ENCODE results near the gene EGF.
A peak's percentile ranks its signal among the peaks of the same experiment; 100 is the strongest.

EGF gene

DNA sequence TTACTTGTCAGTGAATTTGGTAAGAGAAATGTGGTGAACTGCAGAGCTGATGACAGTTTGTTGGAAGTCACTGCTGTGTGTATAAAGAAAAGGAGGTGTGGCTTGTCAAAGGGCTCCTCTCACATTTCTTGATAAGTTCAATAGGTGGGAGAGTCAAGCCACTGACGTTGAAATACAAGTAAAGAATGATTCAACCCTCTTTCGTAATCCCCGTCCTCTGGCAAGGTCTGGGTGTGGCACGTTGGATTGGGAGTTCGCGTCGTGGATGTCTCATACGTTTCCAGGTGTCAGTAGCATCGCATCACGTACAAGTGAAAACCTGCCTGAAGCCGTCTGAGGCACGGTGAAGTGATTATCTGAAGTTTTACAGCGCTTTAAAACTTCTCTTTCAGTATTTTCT is 76.4 kb downstream of the EGF start:
- no peak for DNase-seq (ENCODE audit: low read depth)
- TF ChIP-seq, protein P1, sequence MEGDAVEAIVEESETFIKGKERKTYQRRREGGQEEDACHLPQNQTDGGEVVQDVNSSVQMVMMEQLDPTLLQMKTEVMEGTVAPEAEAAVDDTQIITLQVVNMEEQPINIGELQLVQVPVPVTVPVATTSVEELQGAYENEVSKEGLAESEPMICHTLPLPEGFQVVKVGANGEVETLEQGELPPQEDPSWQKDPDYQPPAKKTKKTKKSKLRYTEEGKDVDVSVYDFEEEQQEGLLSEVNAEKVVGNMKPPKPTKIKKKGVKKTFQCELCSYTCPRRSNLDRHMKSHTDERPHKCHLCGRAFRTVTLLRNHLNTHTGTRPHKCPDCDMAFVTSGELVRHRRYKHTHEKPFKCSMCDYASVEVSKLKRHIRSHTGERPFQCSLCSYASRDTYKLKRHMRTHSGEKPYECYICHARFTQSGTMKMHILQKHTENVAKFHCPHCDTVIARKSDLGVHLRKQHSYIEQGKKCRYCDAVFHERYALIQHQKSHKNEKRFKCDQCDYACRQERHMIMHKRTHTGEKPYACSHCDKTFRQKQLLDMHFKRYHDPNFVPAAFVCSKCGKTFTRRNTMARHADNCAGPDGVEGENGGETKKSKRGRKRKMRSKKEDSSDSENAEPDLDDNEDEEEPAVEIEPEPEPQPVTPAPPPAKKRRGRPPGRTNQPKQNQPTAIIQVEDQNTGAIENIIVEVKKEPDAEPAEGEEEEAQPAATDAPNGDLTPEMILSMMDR (IDR thresholded peaks at IDR 0.05; ENCODE audit: insufficient read depth, low read depth, low read length, missing control alignments): no peak
- H3K4me3 ChIP-seq (ENCODE audit: low read depth, low read length): no peak overlapping the region

DNA sequence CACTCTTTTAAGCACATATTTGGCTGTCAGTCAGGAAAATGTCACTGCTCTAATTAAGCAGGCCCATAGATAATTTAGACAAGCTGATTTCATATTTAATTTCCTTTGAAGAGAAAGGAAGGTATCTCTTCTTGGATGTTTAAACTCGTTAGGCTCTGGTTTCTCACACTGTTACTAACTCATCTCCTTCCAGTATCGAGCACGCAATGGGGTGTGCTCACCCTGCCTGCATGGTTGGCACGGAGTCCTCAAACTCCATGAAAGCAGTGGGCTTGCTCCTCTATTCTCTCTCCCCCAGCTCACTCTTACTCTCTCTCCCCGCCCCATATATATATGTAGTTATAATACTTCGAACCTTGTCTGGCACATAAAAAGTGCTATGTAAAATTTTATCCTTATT is 76.9 kb downstream of the EGF start:
- DNase-seq (ENCODE audit: low read depth): no peak
- no peak overlapping the region for H3K4me3 ChIP-seq (ENCODE audit: low read depth, low read length)
- TF ChIP-seq, protein P1 (IDR thresholded peaks at IDR 0.05; ENCODE audit: insufficient read depth, low read depth, low read length, missing control alignments): no peak

DNA sequence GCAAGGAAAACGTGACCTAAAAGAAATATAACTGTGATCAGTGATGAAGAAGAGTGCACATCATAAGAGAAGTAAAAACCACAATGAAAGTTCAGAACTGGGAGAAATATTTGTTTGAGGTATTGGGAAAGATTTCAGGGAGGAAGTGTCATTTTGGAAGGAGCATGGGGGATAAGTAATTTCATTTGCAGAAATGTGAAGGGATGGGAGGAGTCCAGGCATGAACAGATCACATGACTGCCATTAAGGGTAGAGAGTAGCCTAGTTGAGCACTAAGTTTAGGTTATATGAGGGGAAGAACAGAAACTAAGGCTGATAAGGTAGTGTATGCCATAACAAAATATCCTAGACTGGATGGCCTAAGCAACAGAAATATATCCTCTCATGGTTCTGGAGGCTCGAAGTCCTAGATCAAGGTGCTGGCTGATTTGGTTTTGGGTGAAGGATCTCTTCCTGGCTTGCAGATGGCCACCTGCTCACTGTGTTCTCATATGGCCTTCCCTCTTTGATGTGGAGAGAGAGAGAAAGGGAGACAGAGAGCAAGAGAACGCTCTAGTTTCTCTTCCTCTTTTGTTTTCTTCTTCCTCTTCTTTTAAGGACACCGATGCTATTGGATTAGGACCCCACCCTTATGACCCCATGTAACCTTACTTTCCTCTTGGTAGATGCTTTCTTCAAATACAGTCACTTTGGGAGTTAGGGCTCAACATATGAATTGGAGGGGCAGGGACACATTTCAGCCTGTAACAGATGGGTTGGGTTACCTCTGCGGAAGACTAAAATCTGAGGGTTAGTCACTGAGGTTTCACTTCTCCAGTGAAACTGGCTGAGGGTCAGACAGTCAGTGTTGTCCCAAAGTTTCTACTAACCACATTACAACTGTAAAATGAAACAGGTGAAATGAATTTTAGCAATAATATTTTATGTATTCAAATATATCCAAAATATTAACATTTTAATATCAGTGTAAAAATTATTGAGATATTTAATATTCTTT is 77.9 kb downstream of the EGF start:
- peak; percentile 89 for DNase-seq (ENCODE audit: low read depth)
- no peak overlapping the region for H3K4me3 ChIP-seq (ENCODE audit: low read depth, low read length)
- TF ChIP-seq, protein P1 (IDR thresholded peaks at IDR 0.05; ENCODE audit: insufficient read depth, low read depth, low read length, missing control alignments): no peak

DNA sequence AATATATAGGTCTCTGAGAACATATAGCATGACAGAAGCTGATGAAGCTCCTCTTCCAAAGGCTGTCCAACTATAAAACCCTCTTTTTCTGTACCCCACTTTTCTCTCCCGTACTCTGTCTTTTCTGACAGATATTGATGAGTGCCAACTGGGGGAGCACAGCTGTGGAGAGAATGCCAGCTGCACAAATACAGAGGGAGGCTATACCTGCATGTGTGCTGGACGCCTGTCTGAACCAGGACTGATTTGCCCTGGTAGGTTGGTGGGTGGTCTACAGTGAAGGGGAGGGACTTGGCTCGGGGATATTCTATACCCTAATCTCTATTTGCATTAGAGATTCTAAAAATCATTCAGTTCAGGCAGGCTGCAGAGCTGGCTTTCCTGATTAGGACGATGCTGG is 80.4 kb downstream of the EGF start:
- TF ChIP-seq, protein P1 (IDR thresholded peaks at IDR 0.05; ENCODE audit: insufficient read depth, low read depth, low read length, missing control alignments): no peak
- DNase-seq (ENCODE audit: low read depth): no peak
- no peak overlapping the region for H3K4me3 ChIP-seq (ENCODE audit: low read depth, low read length)

DNA sequence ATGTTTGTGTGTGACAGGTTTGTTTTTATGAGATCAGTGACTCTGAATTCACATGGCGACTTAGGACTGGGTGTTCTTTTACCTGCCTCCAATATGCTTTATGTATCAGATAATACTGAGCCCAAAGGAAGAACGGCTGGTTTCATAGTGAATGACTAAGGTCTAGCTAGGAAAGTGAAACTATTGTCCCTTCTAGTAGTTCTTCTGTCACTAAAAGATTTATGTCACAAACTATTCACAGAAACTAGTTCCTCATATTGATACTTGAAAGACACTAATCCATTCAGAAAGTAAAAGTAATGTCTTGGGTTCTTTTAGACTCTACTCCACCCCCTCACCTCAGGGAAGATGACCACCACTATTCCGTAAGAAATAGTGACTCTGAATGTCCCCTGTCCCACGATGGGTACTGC is 81.7 kb downstream of the EGF start:
- no peak overlapping the region for H3K4me3 ChIP-seq (ENCODE audit: low read depth, low read length)
- peak; percentile 75 for DNase-seq (ENCODE audit: low read depth)

DNA sequence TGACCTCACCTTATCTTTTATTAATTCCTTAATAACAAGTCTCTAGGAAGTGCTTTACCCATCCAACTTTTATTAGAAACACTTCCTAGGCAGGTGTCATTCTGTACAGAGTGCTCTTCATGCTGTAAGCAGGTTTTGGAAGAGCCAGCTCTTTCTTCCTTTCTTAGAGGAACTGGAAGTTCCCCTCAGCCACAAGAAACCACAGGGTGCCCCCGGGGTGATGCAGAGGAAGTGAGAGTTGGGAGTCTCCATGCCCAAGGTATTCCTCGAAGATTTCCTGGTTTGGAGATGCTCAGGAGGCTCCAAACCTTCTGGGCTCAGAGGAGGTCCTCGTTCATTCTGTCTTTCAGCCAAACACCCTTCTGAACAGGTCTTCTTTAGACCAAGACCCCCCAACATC is 83.8 kb downstream of the EGF start:
- DNase-seq (ENCODE audit: low read depth): no peak
- no peak overlapping the region for H3K4me3 ChIP-seq (ENCODE audit: low read depth, low read length)
- TF ChIP-seq, protein P1 (IDR thresholded peaks at IDR 0.05; ENCODE audit: insufficient read depth, low read depth, low read length, missing control alignments): no peak

More for the DNA sequence above, 81.7 kb downstream of the EGF start:
- TF ChIP-seq, protein P1 (IDR thresholded peaks at IDR 0.05; ENCODE audit: insufficient read depth, low read depth, low read length, missing control alignments): no peak

Data from GM12865 (cell line).